GM23248 (cell line): ENCODE data around the gene NFYB.

Experiments used
- EZH2 ChIP-seq: fragments of 200-600 bp; sonication (generic); IDR thresholded peaks from 2 replicates; pipeline ENCODE4 v1.6.1; 2018; ENCODE audit warnings: antibody characterized with exemption, mild to moderate bottlenecking; ENCODE audit not compliant: insufficient read depth, poor library complexity, severe bottlenecking
- EZH2phosphoT487 ChIP-seq: fragments of 200-600 bp; sonication (generic); IDR thresholded peaks from 2 replicates; pipeline ENCODE4 v1.6.1; 2018; ENCODE audit warnings: antibody characterized with exemption, moderate library complexity, mild to moderate bottlenecking, low read depth; ENCODE audit not compliant: insufficient read depth

- TF ChIP-seq EZH2phosphoT487 (no peak), EZH2 (no peak)
Observed at GRCh38 chr12:104083769-104084475, 54.1 kb downstream of the NFYB start.
